Liver (tissue), 3 donors: ENCODE measurements around the gene GBGT1.

Experiments
- JUND ChIP-seq, 2 donors: IDR thresholded peaks; 2 replicates each; pipeline ENCODE4 v1.6.1; 2016; ENCODE audit warnings: antibody characterized with exemption in 2 of 2
- RAD21 ChIP-seq, 2 donors: IDR thresholded peaks; 2 replicates each; pipeline ENCODE4 v1.6.1; 2016; ENCODE audit warnings: antibody characterized with exemption in 2 of 2, mild to moderate bottlenecking in 2 of 2
- RXRA ChIP-seq, 2 donors: IDR thresholded peaks; 2 replicates each; pipeline ENCODE4 v1.6.1; 2017 to 2018; ENCODE audit warnings: antibody characterized with exemption in 2 of 2, mild to moderate bottlenecking in 1 of 2
- SP1 ChIP-seq: IDR thresholded peaks from 2 replicates; pipeline ENCODE4 v1.6.1; 2018; ENCODE audit warnings: antibody characterized with exemption, mild to moderate bottlenecking
- TAF1 ChIP-seq: conservative IDR thresholded peaks from 2 replicates; pipeline ENCODE4 v1.6.1; 2016; ENCODE audit warnings: antibody characterized with exemption, mild to moderate bottlenecking
- YY1 ChIP-seq: IDR thresholded peaks from 2 replicates; pipeline ENCODE4 v1.6.1; 2016; ENCODE audit warnings: antibody characterized with exemption, mild to moderate bottlenecking
- TF ChIP-seq, protein P1 (sequence below): fragments of 150-350 bp; IDR thresholded peaks from 2 replicates; pipeline ENCODE4 v1.5.1; 2017; ENCODE audit warnings: improper control_type of control experiment, low read depth, low read length; ENCODE audit not compliant: missing input control
- TF ChIP-seq, protein P2 (sequence below): IDR thresholded peaks from 2 replicates; pipeline ENCODE4 v1.6.1; 2016; ENCODE audit warnings: antibody characterized with exemption, mild to moderate bottlenecking
- TF ChIP-seq, protein P3 (sequence below): IDR thresholded peaks from 2 replicates; pipeline ENCODE4 v1.6.1; 2016; ENCODE audit warnings: antibody characterized with exemption
- TF ChIP-seq, protein P4 (sequence below): IDR thresholded peaks from 2 replicates; pipeline ENCODE4 v1.6.1; 2016; ENCODE audit warnings: antibody characterized with exemption
- donor health status: healthy.
- donor health status: healthy.

DNA sequence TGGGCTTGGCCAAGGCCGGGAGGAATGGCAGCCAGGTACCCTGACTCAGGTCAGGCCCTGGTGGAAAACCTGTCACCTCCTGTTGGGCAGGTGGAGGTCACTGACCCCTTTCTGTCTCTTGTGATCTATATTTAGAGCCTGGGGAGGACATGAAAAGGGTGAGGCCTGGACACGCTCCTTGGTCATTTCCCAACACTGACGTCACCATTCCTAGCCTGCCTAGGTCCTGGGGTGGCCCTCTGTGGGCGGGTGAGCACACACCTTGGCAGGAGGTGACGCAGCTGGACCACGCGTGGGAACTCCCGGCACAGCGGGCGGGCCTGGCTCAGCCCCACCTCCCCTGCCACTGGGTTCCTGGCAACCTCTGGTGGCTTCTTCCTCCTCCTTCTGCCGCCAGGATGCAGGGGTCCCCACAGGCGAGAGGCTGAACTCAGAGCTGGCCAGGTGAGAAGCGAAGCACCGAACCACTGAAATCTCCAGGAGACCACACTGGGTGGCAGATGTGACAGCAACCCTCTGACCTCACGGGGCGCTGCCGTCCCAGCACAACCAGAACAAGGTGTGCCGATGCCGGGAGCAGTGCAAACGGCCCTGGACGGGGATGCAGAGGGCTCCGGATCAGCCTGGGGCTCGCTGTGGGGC is 36.3 kb downstream of the GBGT1 start:
- TF ChIP-seq TAF1, result no peak
- TF ChIP-seq SP1, result peak; percentile 90
- peak; percentile 87 to 90 for TF ChIP-seq JUND (IDR thresholded peaks at IDR 0.05)
- TF ChIP-seq, protein P1, sequence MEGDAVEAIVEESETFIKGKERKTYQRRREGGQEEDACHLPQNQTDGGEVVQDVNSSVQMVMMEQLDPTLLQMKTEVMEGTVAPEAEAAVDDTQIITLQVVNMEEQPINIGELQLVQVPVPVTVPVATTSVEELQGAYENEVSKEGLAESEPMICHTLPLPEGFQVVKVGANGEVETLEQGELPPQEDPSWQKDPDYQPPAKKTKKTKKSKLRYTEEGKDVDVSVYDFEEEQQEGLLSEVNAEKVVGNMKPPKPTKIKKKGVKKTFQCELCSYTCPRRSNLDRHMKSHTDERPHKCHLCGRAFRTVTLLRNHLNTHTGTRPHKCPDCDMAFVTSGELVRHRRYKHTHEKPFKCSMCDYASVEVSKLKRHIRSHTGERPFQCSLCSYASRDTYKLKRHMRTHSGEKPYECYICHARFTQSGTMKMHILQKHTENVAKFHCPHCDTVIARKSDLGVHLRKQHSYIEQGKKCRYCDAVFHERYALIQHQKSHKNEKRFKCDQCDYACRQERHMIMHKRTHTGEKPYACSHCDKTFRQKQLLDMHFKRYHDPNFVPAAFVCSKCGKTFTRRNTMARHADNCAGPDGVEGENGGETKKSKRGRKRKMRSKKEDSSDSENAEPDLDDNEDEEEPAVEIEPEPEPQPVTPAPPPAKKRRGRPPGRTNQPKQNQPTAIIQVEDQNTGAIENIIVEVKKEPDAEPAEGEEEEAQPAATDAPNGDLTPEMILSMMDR, result no peak
- TF ChIP-seq, protein P2, sequence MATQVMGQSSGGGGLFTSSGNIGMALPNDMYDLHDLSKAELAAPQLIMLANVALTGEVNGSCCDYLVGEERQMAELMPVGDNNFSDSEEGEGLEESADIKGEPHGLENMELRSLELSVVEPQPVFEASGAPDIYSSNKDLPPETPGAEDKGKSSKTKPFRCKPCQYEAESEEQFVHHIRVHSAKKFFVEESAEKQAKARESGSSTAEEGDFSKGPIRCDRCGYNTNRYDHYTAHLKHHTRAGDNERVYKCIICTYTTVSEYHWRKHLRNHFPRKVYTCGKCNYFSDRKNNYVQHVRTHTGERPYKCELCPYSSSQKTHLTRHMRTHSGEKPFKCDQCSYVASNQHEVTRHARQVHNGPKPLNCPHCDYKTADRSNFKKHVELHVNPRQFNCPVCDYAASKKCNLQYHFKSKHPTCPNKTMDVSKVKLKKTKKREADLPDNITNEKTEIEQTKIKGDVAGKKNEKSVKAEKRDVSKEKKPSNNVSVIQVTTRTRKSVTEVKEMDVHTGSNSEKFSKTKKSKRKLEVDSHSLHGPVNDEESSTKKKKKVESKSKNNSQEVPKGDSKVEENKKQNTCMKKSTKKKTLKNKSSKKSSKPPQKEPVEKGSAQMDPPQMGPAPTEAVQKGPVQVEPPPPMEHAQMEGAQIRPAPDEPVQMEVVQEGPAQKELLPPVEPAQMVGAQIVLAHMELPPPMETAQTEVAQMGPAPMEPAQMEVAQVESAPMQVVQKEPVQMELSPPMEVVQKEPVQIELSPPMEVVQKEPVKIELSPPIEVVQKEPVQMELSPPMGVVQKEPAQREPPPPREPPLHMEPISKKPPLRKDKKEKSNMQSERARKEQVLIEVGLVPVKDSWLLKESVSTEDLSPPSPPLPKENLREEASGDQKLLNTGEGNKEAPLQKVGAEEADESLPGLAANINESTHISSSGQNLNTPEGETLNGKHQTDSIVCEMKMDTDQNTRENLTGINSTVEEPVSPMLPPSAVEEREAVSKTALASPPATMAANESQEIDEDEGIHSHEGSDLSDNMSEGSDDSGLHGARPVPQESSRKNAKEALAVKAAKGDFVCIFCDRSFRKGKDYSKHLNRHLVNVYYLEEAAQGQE, result peak; percentile 51
- TF ChIP-seq YY1, result peak; percentile 85
- TF ChIP-seq RXRA (IDR thresholded peaks at IDR 0.05), result peak; percentile 98 to 99
- TF ChIP-seq, protein P3, sequence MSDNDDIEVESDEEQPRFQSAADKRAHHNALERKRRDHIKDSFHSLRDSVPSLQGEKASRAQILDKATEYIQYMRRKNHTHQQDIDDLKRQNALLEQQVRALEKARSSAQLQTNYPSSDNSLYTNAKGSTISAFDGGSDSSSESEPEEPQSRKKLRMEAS, result peak; percentile 85
- no peak for TF ChIP-seq RAD21 (IDR thresholded peaks at IDR 0.05)
- TF ChIP-seq, protein P4, sequence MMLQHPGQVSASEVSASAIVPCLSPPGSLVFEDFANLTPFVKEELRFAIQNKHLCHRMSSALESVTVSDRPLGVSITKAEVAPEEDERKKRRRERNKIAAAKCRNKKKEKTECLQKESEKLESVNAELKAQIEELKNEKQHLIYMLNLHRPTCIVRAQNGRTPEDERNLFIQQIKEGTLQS, result peak; percentile 83
